Measurements from ENCODE around the gene KCNH1.

- TF ChIP-seq ZNF776 (tag by site-specific recombination; IDR thresholded peaks at IDR 0.05; ENCODE audit: borderline replicate concordance) (no peak), ZNF146 (tag by site-specific recombination; IDR thresholded peaks at IDR 0.05) (no peak)
Measured at GRCh38 chr1:210978316-210978973, 155.5 kb downstream of the KCNH1 start.

Data from HEK293 (cell line).